Prostate gland (tissue), 2 donors: ENCODE results near the gene HTATSF1. TPM values are rescaled to one million over a fixed set of nuclear protein-coding genes. Genes with fewer than 3 reads are reported as not detected.

Experiments
- DNase-seq: peaks from one replicate; pipeline ENCODE4 v3.0.0-alpha.2; 2019; ENCODE audit warnings: low spot score
- H3K27ac ChIP-seq, 2 donors: fragments of 200-600 bp; sonication (generic); 2 replicates each; pipeline ENCODE4 v1.5.1; 2017 to 2019
- H3K27me3 ChIP-seq: fragments of 200-600 bp; sonication (generic); replicated peaks from 2 replicates; pipeline ENCODE4 v1.5.1; 2019; ENCODE audit not compliant: insufficient read depth
- H3K36me3 ChIP-seq, 2 donors: fragments of 200-600 bp; sonication (generic); 1 replicate in 1 of 2; 2 replicates in 1 of 2; pipeline versions ENCODE4 v1.5.1 to v1.8.1; 2017 to 2019
- H3K4me1 ChIP-seq: fragments of 200-600 bp; sonication (generic); replicated peaks from 2 replicates; pipeline ENCODE4 v1.5.1; 2019
- H3K4me3 ChIP-seq, 2 donors: fragments of 200-600 bp; sonication (generic); 2 replicates each; pipeline ENCODE4 v1.5.1; 2017 to 2019
- H3K9me3 ChIP-seq: fragments of 200-600 bp; sonication (generic); 2 replicates; pipeline ENCODE4 v1.5.1; 2017
- CTCF ChIP-seq, 4 experiments: fragments of 200-600 bp in 2 of 4; fragments of 450-650 bp in 2 of 4; sonication (generic) in 2 of 4; IDR thresholded peaks; 1 replicate in 3 of 4; 2 replicates in 1 of 4; pipeline ENCODE4 v1.5.1; 2016 to 2019; ENCODE audit warnings: antibody characterized with exemption in 4 of 4, mild to moderate bottlenecking in 2 of 4, moderate library complexity in 2 of 4
- POLR2A ChIP-seq: fragments of 450-650 bp; IDR thresholded peaks from one replicate; pipeline ENCODE4 v1.6.1; 2016; ENCODE audit warnings: antibody characterized with exemption, mild to moderate bottlenecking
- POLR2AphosphoS5 ChIP-seq: sonication (generic); formaldehyde crosslinking; IDR thresholded peaks from one replicate; pipeline ENCODE4 v1.6.1; 2017; ENCODE audit warnings: antibody characterized with exemption
- WGBS: methylation state at CpG from one replicate; pipeline ENCODE4 v1.1.5; 2018; 5-methylcytosine and 5-hydroxymethylcytosine counted together
- intact Hi-C: fragments of 100-400 bp; cut with DNase I; formaldehyde crosslinking; loops from one replicate; pipeline ENCODE4 v1.14.2; 2022
- total RNA-seq, 2 donors: library from RNA; depleted of rRNA; stranded (reverse); fragments of >200 nt; gene quantifications; one replicate each; pipeline ENCODE4 v1.1.0, GENCODE V29; 2016

HTATSF1 gene
- total RNA-seq, 2 donors from 2014 or later: 63.9 to 88.3 TPM

- intact Hi-C loops: no loop called here
- Histone ChIP-seq H3K27me3 (no peaks in the 10 kb centered on the region), H3K4me3 (no peak overlapping the region), H3K4me1 (no peaks in the 10 kb centered on the region), H3K36me3 (no peaks in the 10 kb centered on the region), H3K9me3 (no peaks in the 10 kb centered on the region), H3K27ac (no peak overlapping the region)
- DNase-seq: no peak
- TF ChIP-seq POLR2A (no peak), POLR2AphosphoS5 (no peak), CTCF (IDR thresholded peaks at IDR 0.05) (no peak)
- 30% methylated on average over 4 of the region's 4 CpGs for WGBS
Observed at GRCh38 chrX:136480383-136480782, 17.0 kb upstream of the HTATSF1 start.

GRCh38 chrX:136487647-136488046 lies 9.7 kb upstream of the HTATSF1 start, which contains the start of gene BRS3:
Gene BRS3, plus strand, starts transcription at chrX:136487947. Its CDS starts 168 bp downstream, at chrX:136488115.
- H3K4me1 ChIP-seq: no peaks in the 10 kb centered on the region
- no peak within 1 kb of the TSS for H3K4me3 ChIP-seq
- H3K36me3 ChIP-seq: no peaks in the 10 kb centered on the region
- H3K27me3 ChIP-seq: no peaks in the 10 kb centered on the region
- no peak for DNase-seq
- H3K27ac ChIP-seq: no peak within 1 kb of the TSS
- WGBS: 73% methylated on average over 4 of the region's 4 CpGs
- no peaks in the 10 kb centered on the region for H3K9me3 ChIP-seq
- intact Hi-C loops: no loop called here
- TF ChIP-seq POLR2A (no peak), CTCF (IDR thresholded peaks at IDR 0.05) (no peak), POLR2AphosphoS5 (no peak)

- no peaks in the 10 kb centered on the region for H3K9me3 ChIP-seq
- no peaks in the 10 kb centered on the region for H3K4me1 ChIP-seq
- H3K4me3 ChIP-seq: no peak overlapping the region
- H3K36me3 ChIP-seq: no peaks in the 10 kb centered on the region
- TF ChIP-seq POLR2A: no peak
- no peak for TF ChIP-seq POLR2AphosphoS5
- TF ChIP-seq CTCF (IDR thresholded peaks at IDR 0.05): no peak
- no peak for DNase-seq
- H3K27ac ChIP-seq: no peak overlapping the region
- intact Hi-C loops: no loop called here
- 40% methylated on average over 5 of the region's 5 CpGs for WGBS
- H3K27me3 ChIP-seq: no peaks in the 10 kb centered on the region
Observed at GRCh38 chrX:136488706-136489105, 8.7 kb upstream of the HTATSF1 start.

- WGBS: 67% methylated on average over 6 of the region's 6 CpGs
- no peaks in the 10 kb centered on the region for H3K9me3 ChIP-seq
- H3K4me3 ChIP-seq: no peak overlapping the region
- no peaks in the 10 kb centered on the region for H3K4me1 ChIP-seq
- no peak overlapping the region for H3K27ac ChIP-seq
- no peak for DNase-seq
- H3K36me3 ChIP-seq: no peaks in the 10 kb centered on the region
- TF ChIP-seq POLR2AphosphoS5: no peak
- TF ChIP-seq CTCF (IDR thresholded peaks at IDR 0.05): no peak
- TF ChIP-seq POLR2A: no peak
- H3K27me3 ChIP-seq: no peaks in the 10 kb centered on the region
- intact Hi-C loops: no loop called here
Observed at GRCh38 chrX:136491832-136492231, 5.6 kb upstream of the HTATSF1 start.

- Histone ChIP-seq H3K27ac (no peak overlapping the region), H3K4me1 (no peaks in the 10 kb centered on the region), H3K36me3 (no peaks in the 10 kb centered on the region), H3K27me3 (no peaks in the 10 kb centered on the region), H3K9me3 (no peaks in the 10 kb centered on the region), H3K4me3 (no peak overlapping the region)
- no peak for DNase-seq
- intact Hi-C loops: no loop called here
- WGBS: 22% methylated on average over 1 of the region's 1 CpG
- TF ChIP-seq POLR2AphosphoS5 (no peak), POLR2A (no peak), CTCF (IDR thresholded peaks at IDR 0.05) (no peak)
Observed at GRCh38 chrX:136493011-136493410, 4.4 kb upstream of the HTATSF1 start.
